Activated CD8-positive, alpha-beta memory T cell treated with anti-CD3 and anti-CD28 coated beads, Interleukin-2, amount 50 U/mL, for 24 hours (primary cell): ENCODE measurements around the gene IL18.
"Not testable (repeated sequence)": the region's sequence is repeated elsewhere in the genome, so short reads cannot be mapped to it uniquely, and the experiment has no call there.

Experiments
- DNase-seq: peaks from one replicate; pipeline ENCODE4 v3.0.0-alpha.2; 2020; ENCODE audit errors: extremely low read depth

IL18 gene

DNA sequence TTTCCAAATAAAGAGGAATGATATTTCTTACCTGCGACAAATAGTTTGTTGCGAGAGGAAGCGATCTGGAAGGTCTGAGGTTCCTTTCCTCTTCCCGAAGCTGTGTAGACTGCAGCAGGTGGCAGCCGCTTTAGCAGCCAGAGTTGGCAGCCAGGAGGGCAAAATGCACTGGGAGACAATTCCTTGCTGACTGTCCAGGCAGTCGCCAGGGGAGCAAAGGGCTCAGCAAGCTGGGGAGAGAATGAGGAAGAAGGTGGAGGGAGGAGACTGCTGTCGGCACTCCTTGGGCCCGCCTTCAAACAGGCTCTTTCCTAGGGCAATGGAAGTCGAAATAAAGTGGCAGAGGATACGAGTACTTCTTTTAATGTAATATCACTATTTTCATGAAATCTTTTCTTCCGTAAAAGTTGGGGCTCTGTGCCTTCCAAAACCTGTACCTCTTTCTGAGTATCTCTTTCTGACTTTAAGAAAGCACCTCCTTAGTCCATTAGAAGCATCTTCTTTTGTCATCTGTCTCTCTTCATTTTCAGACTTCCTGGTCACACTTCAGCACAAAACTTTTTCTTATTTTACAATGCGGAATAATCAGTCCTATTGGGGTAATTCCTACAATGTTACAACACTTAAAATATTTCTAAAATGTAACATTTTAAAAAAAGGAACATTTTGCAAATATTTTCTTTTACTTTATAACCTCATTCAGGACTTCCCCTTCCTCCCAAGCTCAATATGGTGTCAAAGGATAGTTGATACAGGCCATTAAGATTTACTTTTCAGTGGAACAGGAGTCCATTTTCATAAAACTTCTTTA, at the start of gene IL18:
Gene IL18, minus strand, starts transcription at position 220 of the 811 bp plus-strand sequence. CDS start 9,041 bp downstream, outside the sequence.
- no peak for DNase-seq

DNA sequence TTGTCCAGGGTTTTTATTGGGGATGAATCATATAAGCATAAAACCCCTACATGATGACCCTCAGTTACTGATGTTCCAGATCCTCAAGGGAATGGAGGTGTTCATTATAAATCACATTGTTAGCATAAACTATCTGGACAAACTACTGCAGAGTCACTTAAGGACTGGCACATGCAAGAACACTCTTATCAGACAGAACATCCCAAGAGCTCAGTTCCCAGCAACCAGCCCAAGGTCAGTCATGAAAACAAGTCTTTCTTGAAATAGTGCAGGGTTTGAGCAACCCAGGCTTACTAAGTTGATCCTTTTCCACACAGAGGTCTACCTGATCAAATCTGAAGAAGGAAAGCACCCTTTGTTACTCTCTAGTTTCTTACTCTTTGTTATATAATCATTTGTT, 48.8 kb upstream of the IL18 start:
- DNase-seq = no peak

- no peak for DNase-seq
These were observed 48.4 kb upstream of the IL18 start for GRCh38 chr11:112212290-112212689.

- no peak for DNase-seq
These were observed 47.6 kb upstream of the IL18 start for GRCh38 chr11:112211536-112211935.

GRCh38 chr11:112210890-112211289, 47.0 kb upstream of the IL18 start:
- DNase-seq = no peak

- DNase-seq = no peak
These were observed 42.2 kb upstream of the IL18 start for GRCh38 chr11:112206071-112206470.

DNA sequence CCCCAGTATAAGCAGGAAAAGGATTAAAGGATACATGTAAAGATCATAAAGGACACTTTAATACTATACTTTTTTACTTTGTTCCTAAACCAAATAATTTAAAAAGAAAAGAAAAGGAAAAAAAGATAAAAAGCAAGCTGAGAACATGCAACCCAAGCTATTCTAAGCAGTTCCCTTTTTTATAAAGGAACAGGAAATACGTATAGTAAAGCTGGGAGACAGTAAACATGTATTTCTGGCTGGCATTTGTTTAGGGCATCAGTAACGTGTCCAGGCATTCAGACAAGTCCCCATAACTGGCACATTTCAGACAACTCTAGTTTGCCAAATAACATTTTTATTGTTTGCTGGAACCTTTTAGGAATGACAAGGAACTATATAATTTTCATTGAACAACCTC, 36.4 kb upstream of the IL18 start:
- DNase-seq = no peak

DNA sequence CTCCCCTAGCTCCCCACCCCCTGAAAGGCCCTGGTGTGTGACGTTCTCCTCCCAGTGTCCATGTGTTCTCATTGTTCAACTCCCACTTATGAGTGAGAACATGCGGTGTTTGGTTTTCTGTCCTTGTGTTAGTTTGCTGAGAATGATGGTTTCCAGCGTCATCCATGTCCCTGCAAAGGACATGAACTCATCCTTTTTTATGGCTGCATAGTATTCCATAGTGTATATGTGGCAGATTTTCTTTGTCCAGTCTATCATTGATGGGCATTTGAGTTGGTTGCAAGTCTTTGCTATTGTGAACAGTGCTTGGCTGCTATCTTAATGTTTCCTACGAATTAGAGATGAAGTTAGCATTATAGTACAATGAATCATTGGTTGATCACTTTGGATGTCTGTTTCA, 35.2 kb upstream of the IL18 start:
- not testable (repeated sequence) for DNase-seq

DNA sequence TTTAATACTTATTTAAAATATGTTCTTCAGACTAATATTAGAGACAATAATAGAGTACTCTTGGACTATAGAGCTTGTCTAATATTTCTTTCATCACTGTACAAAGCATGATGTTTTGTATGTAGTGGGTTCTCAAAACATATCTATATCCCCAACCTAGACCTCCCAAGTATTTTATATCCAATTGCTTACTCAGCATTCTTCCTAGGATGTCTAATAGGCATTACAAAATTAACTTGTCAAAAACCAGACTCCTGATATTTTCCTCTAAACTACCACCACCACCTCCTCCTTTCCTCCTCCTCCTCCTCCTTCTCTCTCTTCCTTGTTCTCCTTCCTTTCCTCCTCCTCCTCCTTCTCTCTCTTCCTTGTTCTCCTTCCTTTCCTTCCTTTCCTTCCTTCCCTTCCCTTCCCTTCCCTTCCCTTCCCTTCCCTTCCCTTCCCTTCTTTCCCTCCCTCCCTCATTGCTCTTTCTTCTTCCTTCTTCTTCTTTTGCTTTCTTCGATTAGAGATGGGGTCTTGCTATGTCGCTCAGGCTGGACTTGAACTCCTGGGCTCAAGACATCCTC, 32.7 kb upstream of the IL18 start:
- no peak for DNase-seq

GRCh38 chr11:112195951-112196351, 32.1 kb upstream of the IL18 start:
- no peak for DNase-seq

DNA sequence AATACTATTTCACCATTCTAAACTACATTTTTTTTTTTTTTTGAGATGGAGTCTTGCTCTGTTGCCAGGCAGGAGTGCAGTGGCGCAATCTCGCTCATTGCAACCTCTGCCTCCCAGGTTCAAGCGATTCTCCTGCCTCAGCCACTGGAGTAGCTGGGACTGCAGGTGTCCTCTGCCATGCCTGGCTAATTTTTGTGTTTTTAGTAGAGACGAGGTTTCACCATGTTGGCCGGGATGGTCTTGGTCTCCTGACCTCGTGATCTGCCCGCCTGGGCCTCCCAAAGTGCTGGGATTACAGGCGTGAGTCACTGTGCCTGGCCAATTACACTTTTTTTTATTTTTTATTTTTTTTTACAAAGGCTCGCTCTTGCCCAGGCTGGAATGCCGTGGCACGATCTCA, 31.2 kb upstream of the IL18 start:
- not testable (repeated sequence) for DNase-seq

DNA sequence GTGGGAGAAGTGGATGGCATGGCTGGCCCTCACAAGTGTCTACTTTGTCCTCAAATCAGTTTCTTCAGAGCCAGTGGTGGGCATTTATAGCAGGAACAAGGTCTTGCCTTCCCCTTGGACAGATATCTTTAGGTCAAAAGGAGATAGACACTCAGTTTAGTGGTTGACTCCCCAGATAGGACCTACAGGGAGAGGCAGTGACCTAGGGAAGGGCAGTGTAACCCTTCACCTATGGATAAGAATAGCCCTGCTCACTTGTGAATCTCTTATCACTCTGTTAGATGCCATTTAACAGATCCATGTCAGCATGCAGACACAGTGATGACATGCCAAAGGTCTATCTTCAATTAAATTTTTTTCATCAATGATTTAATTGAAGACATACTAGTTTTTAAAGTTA, 22.4 kb upstream of the IL18 start:
- DNase-seq = no peak

DNA sequence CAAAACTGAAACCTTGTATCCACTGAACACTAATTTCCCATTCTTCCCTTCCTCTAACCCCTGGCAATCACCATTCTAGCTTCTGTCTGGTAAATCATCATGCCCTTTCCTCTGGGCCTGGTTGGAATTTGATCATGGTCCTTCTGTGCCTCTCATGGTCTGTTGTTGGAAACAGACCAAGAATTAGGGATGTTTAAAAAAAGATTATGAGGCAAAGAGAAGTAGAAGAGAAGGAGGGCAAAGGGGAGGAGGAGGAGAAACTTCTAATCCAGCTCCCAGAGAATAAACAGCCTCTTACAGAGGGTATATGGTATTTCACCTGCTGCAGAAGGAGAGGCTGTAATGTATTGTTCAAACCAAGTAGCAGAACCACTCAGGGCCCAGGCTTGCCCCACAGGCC, 22.0 kb upstream of the IL18 start:
- DNase-seq = no peak

DNA sequence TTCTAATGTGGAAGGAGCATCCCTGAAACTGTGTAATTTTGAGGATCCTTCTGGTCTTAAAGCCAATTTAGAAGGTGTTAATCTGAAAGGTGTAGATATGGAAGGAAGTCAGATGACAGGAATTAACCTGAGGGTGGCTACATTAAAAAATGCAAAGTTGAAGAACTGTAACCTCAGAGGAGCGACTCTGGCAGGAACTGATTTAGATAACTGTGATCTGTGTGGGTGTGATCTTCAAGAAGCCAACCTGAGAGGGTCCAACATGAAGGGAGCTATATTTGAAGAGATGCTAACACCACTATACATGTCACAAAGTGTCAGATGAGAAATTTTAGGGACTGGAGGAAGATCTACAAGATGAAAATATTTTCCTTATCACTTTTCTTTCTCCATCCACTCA, 19.0 kb upstream of the IL18 start:
- no peak for DNase-seq

DNA sequence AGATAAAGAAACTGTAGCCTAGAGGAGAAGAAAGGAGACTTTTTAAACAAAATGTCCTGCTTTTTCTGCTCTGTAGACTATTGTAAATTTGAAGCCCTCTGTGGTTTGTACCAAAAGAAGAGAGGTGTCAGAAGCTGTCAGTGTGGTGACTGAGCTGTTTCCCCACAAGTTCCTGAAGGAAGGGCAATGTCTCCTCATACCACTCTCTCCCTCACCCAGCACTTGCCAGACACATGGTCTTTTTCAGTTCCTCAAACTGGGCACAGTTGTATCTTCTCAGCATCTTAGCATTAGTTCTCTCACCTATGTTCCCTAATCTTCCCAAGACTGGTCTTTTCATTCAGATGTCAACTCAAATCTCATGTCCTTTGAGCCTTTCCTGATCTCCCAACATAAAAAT, 15.7 kb upstream of the IL18 start:
- no peak for DNase-seq

- DNase-seq = no peak
These were observed 15.0 kb upstream of the IL18 start for GRCh38 chr11:112178936-112179335.

GRCh38 chr11:112178428-112178827, 14.5 kb upstream of the IL18 start:
- DNase-seq = no peak

DNA sequence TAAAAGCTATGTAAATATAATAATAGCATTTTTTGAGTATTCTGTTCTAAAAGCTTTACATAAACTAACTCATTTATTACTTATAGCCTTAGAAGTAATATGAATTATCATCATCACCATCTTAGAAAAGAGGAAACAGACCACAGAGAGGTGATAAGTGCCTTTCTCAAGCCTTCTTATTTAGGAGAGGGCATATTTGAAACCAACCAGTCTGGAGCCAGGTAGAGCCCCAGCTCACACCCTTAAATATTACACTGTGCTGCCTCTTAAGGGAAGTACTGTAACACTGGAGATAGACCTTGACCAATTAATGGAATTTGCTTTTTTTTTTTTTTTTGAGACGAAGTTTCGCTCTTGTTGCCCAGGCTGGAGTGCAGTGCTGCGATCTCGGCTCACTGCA, 13.7 kb upstream of the IL18 start:
- no peak for DNase-seq

DNA sequence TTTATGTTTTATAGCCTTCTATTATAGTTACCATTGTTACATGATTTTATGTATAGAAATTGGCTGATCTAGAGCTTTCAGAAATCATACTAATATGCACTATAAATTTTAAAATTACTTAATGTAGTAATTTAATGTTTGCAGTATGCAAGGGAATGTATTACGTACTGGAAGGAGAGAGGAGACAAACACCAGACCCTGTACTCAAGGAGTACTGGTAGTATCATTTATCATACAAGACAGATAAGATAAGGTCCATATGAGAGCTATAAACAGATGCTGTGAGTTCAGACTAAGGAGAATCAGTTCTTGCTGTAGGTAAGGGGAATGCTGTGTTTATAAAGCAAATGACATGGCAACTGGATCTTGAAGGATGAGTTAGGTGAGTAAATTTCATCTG, 12.2 kb upstream of the IL18 start:
- no peak for DNase-seq

GRCh38 chr11:112175599-112175952, 11.7 kb upstream of the IL18 start:
- DNase-seq = no peak

DNA sequence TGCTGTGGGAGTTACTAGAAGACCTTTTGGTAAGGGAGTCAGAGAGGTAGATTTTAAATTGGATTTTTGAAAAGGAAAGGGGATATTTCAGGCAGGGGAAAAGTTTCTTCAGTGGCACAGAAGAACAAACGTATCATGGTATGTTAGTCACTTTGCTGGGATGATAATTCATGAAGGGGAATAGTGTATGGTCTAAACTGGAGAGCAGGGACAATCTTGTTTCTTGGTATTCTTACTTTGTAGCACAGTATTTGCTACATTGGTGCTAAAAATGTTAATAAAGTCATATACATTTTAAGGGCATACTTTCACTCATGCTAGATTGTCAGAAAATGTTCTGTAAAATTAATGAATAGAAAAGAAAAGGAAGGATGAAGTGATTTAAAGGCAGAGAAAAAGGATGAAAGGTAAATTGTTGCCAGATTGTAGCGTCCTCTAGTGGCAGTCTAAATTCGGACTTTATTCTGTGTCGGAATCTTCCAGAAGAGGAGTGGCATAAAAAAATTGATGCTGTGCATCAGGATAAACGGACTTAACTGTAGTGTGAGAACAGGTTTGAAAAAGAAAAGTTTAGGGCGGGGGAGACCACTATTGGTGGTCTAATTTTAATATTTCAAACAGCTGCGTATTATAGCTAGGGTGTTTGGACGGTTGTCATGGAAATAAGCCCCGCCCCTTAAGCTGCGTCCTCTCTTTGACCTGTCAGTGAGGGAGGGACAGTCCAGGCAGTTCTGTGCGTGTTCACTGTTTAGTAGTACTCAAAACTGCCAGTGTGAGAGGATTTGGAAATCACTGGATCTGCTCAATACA, 11.1 kb upstream of the IL18 start, which contains the start of gene BCO2:
Gene BCO2, plus strand, starts transcription at position 724 of the 810 bp plus-strand sequence. CDS start 90 bp downstream, outside the sequence.
- no peak for DNase-seq

- no peak for DNase-seq
These were observed 9.3 kb upstream of the IL18 start for GRCh38 chr11:112173152-112173551.
